Prostate gland (tissue), 2 donors: ENCODE data around the gene DENND5A.

ENCODE experiments used
- POLR2A ChIP-seq: fragments of 450-650 bp; IDR thresholded peaks from one replicate; pipeline ENCODE4 v1.6.1; 2016; ENCODE audit warnings: antibody characterized with exemption, mild to moderate bottlenecking
- POLR2AphosphoS5 ChIP-seq: sonication (generic); formaldehyde crosslinking; IDR thresholded peaks from one replicate; pipeline ENCODE4 v1.6.1; 2017; ENCODE audit warnings: antibody characterized with exemption
- TF ChIP-seq, protein P1 (sequence below), 4 experiments: fragments of 200-600 bp in 2 of 4; fragments of 450-650 bp in 2 of 4; sonication (generic) in 2 of 4; IDR thresholded peaks; 1 replicate in 3 of 4; 2 replicates in 1 of 4; pipeline ENCODE4 v1.5.1; 2016 to 2019; ENCODE audit warnings: antibody characterized with exemption in 4 of 4, mild to moderate bottlenecking in 2 of 4, moderate library complexity in 2 of 4

DNA sequence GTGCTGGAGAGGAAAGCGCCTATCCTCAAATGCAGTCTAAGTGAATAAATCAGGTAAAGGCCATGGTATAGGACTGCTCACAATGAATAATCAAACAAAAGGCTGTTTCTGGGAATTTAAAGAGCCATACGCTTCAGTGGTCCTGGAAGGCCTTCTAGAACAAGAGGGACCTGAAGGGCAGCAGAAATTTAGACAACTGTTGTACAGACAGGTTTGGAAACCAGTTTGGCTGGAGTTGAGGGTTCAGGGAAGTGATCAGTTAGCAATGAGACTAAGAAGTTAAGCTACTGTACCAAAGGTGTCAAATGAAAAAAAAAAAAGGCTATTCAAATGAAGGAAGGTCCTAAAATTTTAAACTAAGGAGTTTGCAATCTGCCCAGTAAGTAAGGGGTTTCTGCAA lies 117.1 kb downstream of the DENND5A start:
- TF ChIP-seq POLR2AphosphoS5: no peak
- TF ChIP-seq, protein P1, sequence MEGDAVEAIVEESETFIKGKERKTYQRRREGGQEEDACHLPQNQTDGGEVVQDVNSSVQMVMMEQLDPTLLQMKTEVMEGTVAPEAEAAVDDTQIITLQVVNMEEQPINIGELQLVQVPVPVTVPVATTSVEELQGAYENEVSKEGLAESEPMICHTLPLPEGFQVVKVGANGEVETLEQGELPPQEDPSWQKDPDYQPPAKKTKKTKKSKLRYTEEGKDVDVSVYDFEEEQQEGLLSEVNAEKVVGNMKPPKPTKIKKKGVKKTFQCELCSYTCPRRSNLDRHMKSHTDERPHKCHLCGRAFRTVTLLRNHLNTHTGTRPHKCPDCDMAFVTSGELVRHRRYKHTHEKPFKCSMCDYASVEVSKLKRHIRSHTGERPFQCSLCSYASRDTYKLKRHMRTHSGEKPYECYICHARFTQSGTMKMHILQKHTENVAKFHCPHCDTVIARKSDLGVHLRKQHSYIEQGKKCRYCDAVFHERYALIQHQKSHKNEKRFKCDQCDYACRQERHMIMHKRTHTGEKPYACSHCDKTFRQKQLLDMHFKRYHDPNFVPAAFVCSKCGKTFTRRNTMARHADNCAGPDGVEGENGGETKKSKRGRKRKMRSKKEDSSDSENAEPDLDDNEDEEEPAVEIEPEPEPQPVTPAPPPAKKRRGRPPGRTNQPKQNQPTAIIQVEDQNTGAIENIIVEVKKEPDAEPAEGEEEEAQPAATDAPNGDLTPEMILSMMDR (IDR thresholded peaks at IDR 0.05): no peak
- TF ChIP-seq POLR2A: no peak
